ENCODE measurements around the gene ACP3.

DNA sequence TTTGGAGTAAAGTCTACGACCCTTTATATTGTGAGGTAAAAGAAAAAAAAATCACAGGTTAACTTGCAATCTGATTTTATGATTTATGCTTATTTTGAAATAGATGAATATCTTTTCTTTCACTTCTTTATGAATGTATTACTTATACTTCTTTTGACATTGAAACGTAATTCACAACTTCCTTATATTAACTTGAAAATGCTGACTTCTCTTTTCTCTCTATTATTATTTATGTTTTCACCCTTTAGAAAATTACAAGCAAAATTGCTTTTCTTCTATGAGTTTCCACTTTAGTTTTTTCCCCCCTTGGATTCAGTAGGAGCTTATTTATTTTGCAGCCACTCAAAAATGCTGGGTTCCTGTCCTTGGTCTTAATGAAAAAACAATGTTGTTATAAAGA lies 25.4 kb downstream of the ACP3 start:
- TF ChIP-seq CREB1 (IDR thresholded peaks at IDR 0.05; ENCODE audit: low read depth), result no peak
- TF ChIP-seq, protein P1, sequence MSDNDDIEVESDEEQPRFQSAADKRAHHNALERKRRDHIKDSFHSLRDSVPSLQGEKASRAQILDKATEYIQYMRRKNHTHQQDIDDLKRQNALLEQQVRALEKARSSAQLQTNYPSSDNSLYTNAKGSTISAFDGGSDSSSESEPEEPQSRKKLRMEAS (IDR thresholded peaks at IDR 0.05), result no peak

Measured in Ishikawa (cell line).